ENCODE data around the gene KLF6.

Gene KLF6

GRCh38 chr10:3808689-3809199, 23.7 kb upstream of the KLF6 start:
- FAIRE-seq = no peak

- FAIRE-seq = no peak
Measured at GRCh38 chr10:3807928-3808496, 23.0 kb upstream of the KLF6 start.

GRCh38 chr10:3807211-3807927, 22.4 kb upstream of the KLF6 start:
- no peak for FAIRE-seq

- no peak for FAIRE-seq
Measured at GRCh38 chr10:3806603-3807002, 21.6 kb upstream of the KLF6 start.

- no peak for FAIRE-seq
Measured at GRCh38 chr10:3805791-3806461, 20.9 kb upstream of the KLF6 start.

GRCh38 chr10:3805201-3805790, 20.3 kb upstream of the KLF6 start:
- no peak for FAIRE-seq

GRCh38 chr10:3803927-3804741, 19.1 kb upstream of the KLF6 start:
- no peak for FAIRE-seq

- FAIRE-seq = no peak
Measured at GRCh38 chr10:3803295-3803926, 18.4 kb upstream of the KLF6 start.

GRCh38 chr10:3802526-3803265, 17.7 kb upstream of the KLF6 start:
- no peak for FAIRE-seq

- FAIRE-seq = no peak
Measured at GRCh38 chr10:3801558-3802192, 16.7 kb upstream of the KLF6 start.

GRCh38 chr10:3800586-3800985, 15.6 kb upstream of the KLF6 start:
- FAIRE-seq = no peak

- no peak for FAIRE-seq
Measured at GRCh38 chr10:3797750-3798149, 12.7 kb upstream of the KLF6 start.

GRCh38 chr10:3793553-3793952, 8.5 kb upstream of the KLF6 start:
- no peak for FAIRE-seq

GRCh38 chr10:3792710-3793219, 7.8 kb upstream of the KLF6 start:
- FAIRE-seq = no peak

GRCh38 chr10:3791974-3792633, 7.1 kb upstream of the KLF6 start:
- FAIRE-seq = no peak

GRCh38 chr10:3790858-3791257, 5.8 kb upstream of the KLF6 start:
- FAIRE-seq = no peak

GRCh38 chr10:3790272-3790671, 5.3 kb upstream of the KLF6 start:
- FAIRE-seq = no peak

GRCh38 chr10:3789621-3790020, 4.6 kb upstream of the KLF6 start:
- FAIRE-seq = no peak

- no peak for FAIRE-seq
Measured at GRCh38 chr10:3787816-3788215, 2.8 kb upstream of the KLF6 start.

- FAIRE-seq = no peak
Measured at GRCh38 chr10:3787016-3787400, 2.0 kb upstream of the KLF6 start.
